Naive thymus-derived CD4-positive, alpha-beta T cell (primary cell): ENCODE measurements around the gene BAD. TPM values are rescaled to one million over a fixed set of nuclear protein-coding genes. Genes with fewer than 3 reads are reported as not detected.

Source experiments
- ATAC-seq: fragments of 150-1000 bp; cut with Tn5 transposase; 2 replicates; pipeline ENCODE4 v1.10.0; 2021; ENCODE audit warnings: mild to moderate bottlenecking, moderate library complexity
- CTCF ChIA-PET: fragments of 350-600 bp; sonication (Branson Sonifier 250); formaldehyde crosslinking; loops from one replicate; lab custom pipeline; 2021; ENCODE audit warnings: antibody characterized with exemption; lab: Charles Lee
- POLR2A ChIA-PET: fragments of 350-600 bp; sonication (Branson Sonifier 250); formaldehyde crosslinking; loops from one replicate; lab custom pipeline; 2021; ENCODE audit warnings: antibody characterized with exemption, inconsistent platforms; lab: Charles Lee
- DNase-seq, 9 donors: peaks; one replicate each; pipeline versions ENCODE4 v3.0.0 to v3.0.0-alpha.2; 2020 to 2022; ENCODE audit warnings: mixed read lengths in 1 of 9
- H3K27ac ChIP-seq: one replicate; pipeline ENCODE4 v1.7.0; 2013; ENCODE audit warnings: mild to moderate bottlenecking, low read depth, low read length, moderate library complexity
- H3K27me3 ChIP-seq, 2 donors: one replicate each; pipeline ENCODE4 v1.7.0; 2013; ENCODE audit warnings: low read length in 2 of 2, mild to moderate bottlenecking in 2 of 2, moderate library complexity in 2 of 2; ENCODE audit not compliant: control insufficient read depth in 2 of 2, insufficient read depth in 2 of 2
- H3K36me3 ChIP-seq, 3 experiments: 1 replicate in 2 of 3; 2 replicates in 1 of 3; pipeline ENCODE4 v1.7.0; 2013; ENCODE audit warnings: low read length in 3 of 3, mild to moderate bottlenecking in 3 of 3, moderate library complexity in 1 of 3; ENCODE audit not compliant: insufficient read depth in 3 of 3, control insufficient read depth in 2 of 3
- H3K4me1 ChIP-seq, 2 donors: one replicate each; pipeline ENCODE4 v1.7.0; 2013; ENCODE audit warnings: low read length in 2 of 2, mild to moderate bottlenecking in 2 of 2, moderate library complexity in 1 of 2; ENCODE audit not compliant: control insufficient read depth in 2 of 2, insufficient read depth in 2 of 2
- H3K4me3 ChIP-seq: 2 replicates; pipeline ENCODE4 v1.7.0; 2013; ENCODE audit warnings: mild to moderate bottlenecking, low read length
- H3K9me3 ChIP-seq, 3 experiments: 1 replicate in 2 of 3; 2 replicates in 1 of 3; pipeline ENCODE4 v1.7.0; 2013; ENCODE audit warnings: low read length in 3 of 3; ENCODE audit not compliant: control insufficient read depth in 2 of 3
- H3K27ac Mint-ChIP-seq, 9 donors: one replicate each; pipeline ENCODE4 v1.8.0; 2020 to 2022; ENCODE audit warnings: mixed read lengths in 9 of 9, mild to moderate bottlenecking in 8 of 9, moderate library complexity in 5 of 9, inconsistent platforms in 2 of 9
- H3K27me3 Mint-ChIP-seq, 5 donors: one replicate each; pipeline ENCODE4 v1.8.0; 2021 to 2022; ENCODE audit warnings: mixed read lengths in 5 of 5, mild to moderate bottlenecking in 1 of 5
- H3K36me3 Mint-ChIP-seq, 5 donors: one replicate each; pipeline ENCODE4 v1.8.0; 2020 to 2022; ENCODE audit warnings: mixed read lengths in 5 of 5, mild to moderate bottlenecking in 3 of 5, inconsistent platforms in 1 of 5
- H3K4me1 Mint-ChIP-seq, 7 donors: one replicate each; pipeline ENCODE4 v1.8.0; 2020 to 2022; ENCODE audit warnings: mixed read lengths in 7 of 7, mild to moderate bottlenecking in 3 of 7, inconsistent platforms in 1 of 7
- H3K4me3 Mint-ChIP-seq, 10 donors: one replicate each; pipeline ENCODE4 v1.8.0; 2020 to 2022; ENCODE audit warnings: mild to moderate bottlenecking in 10 of 10, mixed read lengths in 10 of 10, moderate library complexity in 6 of 10, inconsistent platforms in 2 of 10
- H3K9me3 Mint-ChIP-seq, 11 donors: one replicate each; pipeline ENCODE4 v1.8.0; 2020 to 2022; ENCODE audit warnings: mixed read lengths in 11 of 11, mild to moderate bottlenecking in 4 of 11, inconsistent platforms in 1 of 11, moderate library complexity in 1 of 11
- intact Hi-C, 2 donors: fragments of 100-400 bp; cut with micrococcal nuclease; formaldehyde crosslinking; loops; one replicate each; pipeline ENCODE4 v1.15.1; 2023
- polyA plus RNA-seq, 2 donors: library from polyadenylated mRNA; unstranded; fragments of 300-500 nt; fragmentation: Illumina TruSeq; gene quantifications; one replicate each; pipeline ENCODE4 v1.2.3, GENCODE V29; 2021
- total RNA-seq, 6 experiments: library from RNA in 5 of 6; stranded (reverse) in 5 of 6; gene quantifications; 1 replicate in 5 of 6; 2 replicates in 1 of 6; pipeline ENCODE4 v1.2.3 and lab custom pipeline; 2021 to 2026

Gene BAD
- total and polyA plus RNA-seq, 7 experiments from 2014 or later, result 17.5 to 41.1 (median 25.9) TPM

DNA sequence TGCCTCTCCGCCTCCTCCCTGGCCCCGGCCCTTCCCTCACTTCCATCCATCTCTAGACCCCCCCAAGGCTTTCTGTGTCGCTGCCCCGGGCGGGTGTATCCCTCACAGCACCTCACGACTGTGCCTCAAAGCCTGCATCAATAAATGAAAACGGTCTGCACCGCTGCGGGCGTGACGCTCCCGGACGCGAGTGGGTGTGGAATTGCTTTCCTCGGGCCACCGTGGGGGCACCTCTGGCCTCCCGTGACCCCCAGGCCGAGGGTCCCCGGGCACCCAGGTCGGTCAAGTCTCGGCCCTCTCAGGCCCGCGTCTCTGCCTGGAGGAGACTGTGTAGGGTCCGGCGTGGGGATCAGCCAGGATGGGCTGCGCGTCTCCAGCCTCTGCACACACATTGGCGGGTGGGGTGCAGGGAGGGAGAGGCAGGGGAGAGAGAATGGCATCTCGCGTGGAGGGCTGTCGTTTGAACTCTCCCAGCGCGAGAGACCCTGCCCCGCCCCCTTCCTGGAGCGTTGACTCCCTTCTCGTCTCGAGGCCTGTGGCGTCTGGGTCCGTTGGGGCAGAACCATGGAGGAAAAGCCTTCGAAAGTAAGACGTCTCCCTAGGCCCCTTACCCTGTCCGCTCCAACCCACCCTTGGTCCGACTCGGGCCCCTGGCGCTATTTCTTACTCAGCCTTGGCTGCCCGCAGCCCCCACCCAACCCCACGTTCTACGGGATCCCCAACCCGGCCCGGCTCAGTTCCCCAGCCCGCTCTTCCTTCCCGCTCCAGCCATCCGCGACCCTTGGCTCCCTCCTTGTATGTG, 15.6 kb upstream of the BAD start, which contains the start of gene CATSPERZ:
Gene CATSPERZ, plus strand, starts transcription at position 512 of the 802 bp plus-strand sequence. Its CDS starts 53 bp downstream, at position 565.
- Mint-ChIP-seq H3K4me3 (peak within 1 kb of the TSS; percentile 65 to 85 (median 80)), H3K36me3 (no peaks in the 10 kb centered on the region), H3K27ac (peak within 1 kb of the TSS in 5 of 9 donors; percentile 13 to 74 (median 59)), H3K9me3 (peaks cover 0 to 2% (median 0%) of the 10 kb centered on the region in 11 donors), H3K4me1 (peaks cover 20 to 43% (median 28%) of the 10 kb centered on the region in 7 donors), H3K27me3 (peaks cover 47 to 72% (median 49%) of the 10 kb centered on the region in 5 donors)
- Histone ChIP-seq H3K27ac (no peak within 1 kb of the TSS), H3K36me3 (no peaks in the 10 kb centered on the region), H3K27me3 (peaks cover 3 to 28% of the 10 kb centered on the region in 2 donors), H3K4me1 (peaks cover 24 to 27% of the 10 kb centered on the region in 2 donors), H3K9me3 (no peaks in the 10 kb centered on the region), H3K4me3 (peak within 1 kb of the TSS; percentile 52)
- ATAC-seq (no peak), DNase-seq (peak in 3 of 9 donors; percentile 26 to 38 (median 31))
- ChIA-PET POLR2A (interaction anchor here (0.8 to 6.3 kb wide), 10 partner anchors 12 to 134 kb away, joined by 3 to 102 read pairs (median 4); partner anchors contain the start of genes BAD, FERMT3, FKBP2 and GPR137), CTCF (interaction anchor here (0.5 to 5.8 kb wide), 16 partner anchors 10 to 628 kb away, joined by 3 to 165 read pairs (median 4); partner anchors contain the start of genes BAD, FERMT3, PLCB3 and PRDX5)
- intact Hi-C loops, result loop anchor here (5.0 kb wide), 2 partner anchors 298 to 463 kb away; partner anchors contain the start of gene MARK2 (in 1 of the 2)

DNA sequence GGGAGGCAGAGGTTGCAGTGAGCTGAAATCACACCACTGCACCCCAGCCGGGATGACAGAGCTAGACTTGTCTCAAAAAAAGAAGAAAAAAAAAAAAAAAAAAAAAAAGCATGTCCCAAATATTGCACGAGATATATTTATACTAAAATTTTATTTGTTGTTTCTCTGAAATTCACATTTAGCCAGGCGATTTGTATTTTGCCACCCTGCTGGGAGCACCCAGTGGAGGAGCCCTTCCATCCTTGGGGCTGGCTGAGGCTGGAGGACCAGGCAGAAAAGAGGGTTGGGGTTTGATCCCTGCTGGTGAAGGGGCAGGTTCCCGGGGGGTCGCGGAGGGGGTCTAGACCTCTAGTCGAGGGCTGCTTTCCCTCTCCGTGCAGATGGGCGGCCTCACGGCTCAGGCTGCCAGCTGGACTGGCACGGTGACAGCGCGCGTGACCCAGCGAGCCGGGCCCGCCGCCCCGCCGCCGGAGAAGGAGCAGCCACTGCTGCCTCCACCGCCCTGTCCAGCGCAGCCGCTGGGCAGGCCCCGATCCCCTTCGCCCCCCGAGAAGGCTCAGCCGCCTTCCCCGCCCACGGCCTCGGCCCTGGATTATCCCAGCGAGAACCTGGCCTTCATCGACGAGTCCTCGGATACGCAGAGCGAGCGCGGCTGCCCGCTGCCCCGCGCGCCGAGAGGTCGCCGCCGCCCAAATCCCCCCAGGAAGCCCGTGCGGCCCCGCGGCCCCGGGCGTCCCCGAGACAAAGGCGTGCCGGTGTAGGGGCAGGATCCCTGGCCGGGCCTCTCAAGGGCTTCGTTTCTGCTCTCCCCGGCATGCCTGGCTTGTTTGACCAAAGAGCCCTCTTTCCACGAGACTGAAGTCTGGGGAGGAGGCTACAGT, 14.7 kb upstream of the BAD start:
- Mint-ChIP-seq H3K4me3 (peak overlapping the region; percentile 59 to 85 (median 73)), H3K9me3 (peaks cover 0 to 2% (median 0%) of the 10 kb centered on the region in 11 donors), H3K27me3 (peaks cover 52 to 81% (median 55%) of the 10 kb centered on the region in 5 donors), H3K4me1 (peaks cover 20 to 37% (median 25%) of the 10 kb centered on the region in 7 donors), H3K27ac (peak overlapping the region in 1 of 9 donors; percentile 25), H3K36me3 (no peaks in the 10 kb centered on the region)
- peaks cover 21 to 27% of the 10 kb centered on the region in 2 donors for H3K4me1 ChIP-seq
- no peaks in the 10 kb centered on the region for H3K9me3 ChIP-seq
- peak in 2 of 9 donors; percentile 14 to 31 for DNase-seq
- no peak for ATAC-seq
- no peaks in the 10 kb centered on the region for H3K36me3 ChIP-seq
- H3K27me3 ChIP-seq, result peaks cover 3 to 28% of the 10 kb centered on the region in 2 donors
- H3K27ac ChIP-seq, result no peak overlapping the region
- no peak overlapping the region for H3K4me3 ChIP-seq
- ChIA-PET CTCF (no interaction called here), POLR2A (interaction anchor here (1.4 kb wide), 1 partner anchor 93 kb away, joined by 3 read pairs; the partner anchor contains the start of gene FERMT3)
- intact Hi-C loops, result no loop called here

DNA sequence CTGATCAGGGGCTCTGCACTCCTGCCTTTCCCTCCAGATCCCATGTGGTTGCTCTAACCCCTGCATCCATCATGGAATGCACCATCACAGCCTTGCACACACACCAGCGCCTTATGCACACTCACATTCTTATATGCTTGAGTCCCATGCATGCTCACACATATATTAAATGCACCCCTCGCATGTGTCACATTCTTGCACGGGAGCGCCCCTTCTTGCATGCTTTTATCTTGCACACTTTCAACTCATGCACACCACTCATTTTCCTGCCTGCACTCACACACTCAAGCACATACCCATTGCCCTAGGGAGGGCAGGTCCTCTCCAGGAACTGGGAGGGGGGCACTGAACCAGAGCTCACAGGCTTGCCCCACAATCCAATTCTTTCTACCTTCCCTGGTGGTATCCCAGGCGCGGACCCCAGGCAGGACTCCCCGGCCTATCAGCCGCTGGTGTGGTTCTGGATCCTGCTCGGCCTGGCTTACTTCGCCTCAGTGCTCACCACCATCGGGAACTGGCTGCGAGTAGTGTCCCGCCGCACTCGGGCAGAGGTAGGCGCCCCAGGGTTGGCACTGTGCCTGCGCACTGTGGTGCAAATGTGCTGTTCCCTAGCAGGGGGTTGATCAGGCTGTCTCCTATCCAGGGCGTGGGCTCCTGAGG, 13.4 kb upstream of the BAD start:
- DNase-seq (no peak), ATAC-seq (no peak)
- no peaks in the 10 kb centered on the region for H3K36me3 ChIP-seq
- Mint-ChIP-seq H3K36me3 (no peaks in the 10 kb centered on the region), H3K27ac (peak overlapping the region in 1 of 9 donors; percentile 71), H3K9me3 (peaks cover 0 to 2% (median 0%) of the 10 kb centered on the region in 11 donors), H3K4me1 (peaks cover 17 to 32% (median 20%) of the 10 kb centered on the region in 7 donors), H3K4me3 (peak overlapping the region in 1 of 10 donors; percentile 85), H3K27me3 (peaks cover 63 to 89% (median 67%) of the 10 kb centered on the region in 5 donors)
- peaks cover 14 to 20% of the 10 kb centered on the region in 2 donors for H3K4me1 ChIP-seq
- intact Hi-C loops, result no loop called here
- no peak overlapping the region for H3K27ac ChIP-seq
- CTCF ChIA-PET, result no interaction called here
- H3K4me3 ChIP-seq, result no peak overlapping the region
- H3K9me3 ChIP-seq, result no peaks in the 10 kb centered on the region
- peaks cover 3 to 28% of the 10 kb centered on the region in 2 donors for H3K27me3 ChIP-seq
- POLR2A ChIA-PET, result interaction anchor here (1.4 kb wide), 1 partner anchor 92 kb away, joined by 3 read pairs; the partner anchor contains the start of gene FERMT3

DNA sequence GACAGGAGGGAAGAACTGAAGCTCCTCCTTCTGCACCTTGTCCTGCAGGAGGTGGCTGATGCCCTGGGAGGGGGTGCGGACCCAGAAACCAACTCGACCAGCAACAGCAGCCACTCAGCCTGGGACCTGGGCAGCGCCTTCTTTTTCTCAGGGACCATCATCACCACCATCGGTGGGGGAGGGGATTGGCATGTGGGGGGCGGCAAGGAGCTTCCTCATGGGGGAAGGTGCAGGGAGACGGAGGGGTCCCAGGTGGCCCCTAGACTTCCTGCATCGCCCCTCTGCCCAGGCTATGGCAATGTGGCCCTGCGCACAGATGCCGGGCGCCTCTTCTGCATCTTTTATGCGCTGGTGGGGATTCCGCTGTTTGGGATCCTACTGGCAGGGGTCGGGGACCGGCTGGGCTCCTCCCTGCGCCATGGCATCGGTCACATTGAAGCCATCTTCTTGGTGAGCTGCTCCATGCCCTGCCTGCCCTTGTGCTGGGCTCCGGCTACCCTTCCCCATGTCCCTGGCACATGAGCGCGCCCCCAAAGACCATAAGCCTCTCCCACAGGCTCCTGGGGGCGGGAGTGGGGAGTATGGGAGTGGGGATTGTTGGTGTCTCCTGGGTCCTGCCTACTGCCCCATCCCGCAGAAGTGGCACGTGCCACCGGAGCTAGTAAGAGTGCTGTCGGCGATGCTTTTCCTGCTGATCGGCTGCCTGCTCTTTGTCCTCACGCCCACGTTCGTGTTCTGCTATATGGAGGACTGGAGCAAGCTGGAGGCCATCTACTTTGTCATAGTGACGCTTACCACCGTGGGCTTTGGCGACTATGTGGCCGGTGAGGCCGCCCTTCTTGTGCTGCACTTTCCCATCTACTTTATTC, 12.6 kb upstream of the BAD start:
- no peaks in the 10 kb centered on the region for H3K36me3 Mint-ChIP-seq
- H3K4me1 Mint-ChIP-seq, result peaks cover 20 to 32% (median 21%) of the 10 kb centered on the region in 7 donors
- H3K9me3 Mint-ChIP-seq, result peaks cover 0 to 2% (median 0%) of the 10 kb centered on the region in 11 donors
- ATAC-seq (no peak), DNase-seq (no peak)
- no peak overlapping the region for H3K4me3 Mint-ChIP-seq
- POLR2A ChIA-PET, result interaction anchor here (0.9 kb wide), 1 partner anchor 10 kb away, joined by 3 read pairs; no protein-coding TSS in a partner anchor
- H3K27me3 Mint-ChIP-seq, result peaks cover 63 to 91% (median 71%) of the 10 kb centered on the region in 5 donors
- H3K4me3 ChIP-seq, result no peak overlapping the region
- peak overlapping the region in 1 of 9 donors; percentile 4 for H3K27ac Mint-ChIP-seq
- CTCF ChIA-PET, result interaction anchor here (0.8 kb wide), 1 partner anchor 93 kb away, joined by 3 read pairs; no protein-coding TSS in a partner anchor
- intact Hi-C loops, result no loop called here
- H3K9me3 ChIP-seq, result no peaks in the 10 kb centered on the region
- H3K27ac ChIP-seq, result no peak overlapping the region
- H3K27me3 ChIP-seq, result peaks cover 3 to 28% of the 10 kb centered on the region in 2 donors
- H3K4me1 ChIP-seq, result peaks cover 14 to 20% of the 10 kb centered on the region in 2 donors
- no peaks in the 10 kb centered on the region for H3K36me3 ChIP-seq

DNA sequence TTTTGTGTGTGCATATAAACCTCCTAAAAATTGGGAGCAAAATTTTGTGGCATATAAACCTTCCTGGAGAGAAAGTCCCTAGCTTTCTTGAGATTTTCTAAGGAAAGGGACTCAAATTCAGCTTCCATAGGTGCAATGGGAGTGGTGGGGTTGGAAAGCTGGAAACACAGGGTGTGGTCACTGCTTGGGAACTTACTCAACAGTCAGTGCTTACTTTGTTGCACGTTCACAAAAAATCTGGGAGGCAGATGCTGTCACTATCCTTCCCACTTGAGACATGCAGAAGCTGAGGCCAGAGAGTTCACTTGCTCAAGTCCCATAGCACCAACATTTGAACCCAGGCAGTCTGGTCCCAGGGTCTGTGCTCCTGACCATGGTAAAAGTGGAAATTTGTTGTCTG, 11.8 kb upstream of the BAD start:
- H3K27me3 ChIP-seq, result peaks cover 3 to 28% of the 10 kb centered on the region in 2 donors
- no peaks in the 10 kb centered on the region for H3K36me3 Mint-ChIP-seq
- no peak for DNase-seq

More for the DNA sequence above, 11.8 kb upstream of the BAD start:
- H3K27ac ChIP-seq, result no peak overlapping the region
- H3K4me3 ChIP-seq, result no peak overlapping the region
- H3K9me3 ChIP-seq, result no peaks in the 10 kb centered on the region
- no peaks in the 10 kb centered on the region for H3K36me3 ChIP-seq
- peaks cover 14 to 20% of the 10 kb centered on the region in 2 donors for H3K4me1 ChIP-seq
- Mint-ChIP-seq H3K4me3 (no peak overlapping the region), H3K9me3 (peaks cover 0 to 2% (median 0%) of the 10 kb centered on the region in 11 donors), H3K27ac (no peak overlapping the region), H3K4me1 (peaks cover 20 to 32% (median 21%) of the 10 kb centered on the region in 7 donors), H3K27me3 (peaks cover 59 to 86% (median 71%) of the 10 kb centered on the region in 5 donors)
- no peak for ATAC-seq
- POLR2A ChIA-PET, result interaction anchor here (0.9 kb wide), 1 partner anchor 9 kb away, joined by 3 read pairs; no protein-coding TSS in a partner anchor
- CTCF ChIA-PET, result interaction anchor here (0.7 to 0.8 kb wide), 2 partner anchors 26 to 92 kb away, joined by 3 read pairs; no protein-coding TSS in a partner anchor
- intact Hi-C loops, result no loop called here
